Gastrocnemius medialis (tissue), 4 donors: ENCODE data around the gene GALNT18. TPM values are rescaled to one million over a fixed set of nuclear protein-coding genes. Genes with fewer than 3 reads are reported as not detected.

Experiments used
- ATAC-seq, 2 donors: fragments of 150-250 bp; one replicate each; pipeline ENCODE4 v1.9.1; 2016
- DNase-seq, 2 donors: peaks; one replicate each; pipeline ENCODE4 v3.0.0-alpha.2; 2019
- H3K27ac ChIP-seq, 4 donors: fragments of 200-600 bp; sonication (generic); 1 replicate in 1 of 4; 2 replicates in 3 of 4; pipeline ENCODE4 v1.5.1; 2016 to 2018; ENCODE audit warnings: mild to moderate bottlenecking in 2 of 4, moderate library complexity in 1 of 4
- H3K27me3 ChIP-seq, 3 donors: fragments of 200-600 bp; sonication (generic) in 2 of 3; 1 replicate in 1 of 3; 2 replicates in 2 of 3; pipeline versions ENCODE4 v1.5.1 to v1.6.0; 2016 to 2019; ENCODE audit warnings: mild to moderate bottlenecking in 1 of 3, moderate library complexity in 1 of 3
- H3K36me3 ChIP-seq, 2 donors: fragments of 200-600 bp; sonication (generic) in 1 of 2; one replicate each; pipeline ENCODE4 v1.5.1; 2017 to 2018
- H3K4me1 ChIP-seq, 2 donors: fragments of 200-600 bp; sonication (generic) in 1 of 2; one replicate each; pipeline ENCODE4 v1.5.1; 2016 to 2017; ENCODE audit warnings: mild to moderate bottlenecking in 2 of 2
- H3K4me3 ChIP-seq, 4 donors: fragments of 200-600 bp; sonication (generic) in 3 of 4; 1 replicate in 1 of 4; 2 replicates in 3 of 4; pipeline ENCODE4 v1.5.1; 2016 to 2019; ENCODE audit warnings: mild to moderate bottlenecking in 2 of 4
- H3K9me3 ChIP-seq, 3 donors: fragments of 200-600 bp; sonication (generic) in 2 of 3; 1 replicate in 1 of 3; 2 replicates in 2 of 3; pipeline ENCODE4 v1.5.1; 2016 to 2019
- POLR2A ChIP-seq, 2 donors: fragments of 450-650 bp; IDR thresholded peaks; one replicate each; pipeline ENCODE4 v1.6.1; 2017; ENCODE audit warnings: antibody characterized with exemption in 2 of 2, mild to moderate bottlenecking in 2 of 2, moderate library complexity in 2 of 2
- in situ Hi-C, 4 donors: fragments of 200-750 bp; cut with MboI; loops; one replicate each; pipeline versions ENCODE4 v1.15.0 to v1.8.0; 2017; ENCODE audit warnings: low sequenced_read_pairs in 4 of 4
- intact Hi-C: fragments of 100-400 bp; cut with DNase I; formaldehyde crosslinking; loops from one replicate; pipeline ENCODE4 v1.15.1; 2023; ENCODE audit warnings: low total_unique reads
- total RNA-seq, 4 donors: library from RNA; depleted of rRNA; stranded (reverse); fragments of >200 nt; gene quantifications; one replicate each; pipeline versions ENCODE4 v1.1.0 to v1.2.3, GENCODE V29; 2016
- TF ChIP-seq, protein P1 (sequence below), 5 experiments: fragments of 450-650 bp in 3 of 5; fragments of 200-600 bp in 2 of 5; sonication (generic) in 2 of 5; IDR thresholded peaks in 4 of 5; conservative IDR thresholded peaks in 1 of 5; 1 replicate in 4 of 5; 2 replicates in 1 of 5; pipeline ENCODE4 v1.5.1; 2016 to 2019; ENCODE audit warnings: antibody characterized with exemption in 5 of 5, mild to moderate bottlenecking in 3 of 5, moderate library complexity in 3 of 5

Gene GALNT18
- total RNA-seq, 4 donors from 2014 or later, result 10.5 to 29.2 (median 11.2) TPM

GRCh38 chr11:11265994-11266606 is 355.7 kb downstream of the GALNT18 start:
- H3K9me3 ChIP-seq, result no peaks in the 10 kb centered on the region
- TF ChIP-seq, protein P1, sequence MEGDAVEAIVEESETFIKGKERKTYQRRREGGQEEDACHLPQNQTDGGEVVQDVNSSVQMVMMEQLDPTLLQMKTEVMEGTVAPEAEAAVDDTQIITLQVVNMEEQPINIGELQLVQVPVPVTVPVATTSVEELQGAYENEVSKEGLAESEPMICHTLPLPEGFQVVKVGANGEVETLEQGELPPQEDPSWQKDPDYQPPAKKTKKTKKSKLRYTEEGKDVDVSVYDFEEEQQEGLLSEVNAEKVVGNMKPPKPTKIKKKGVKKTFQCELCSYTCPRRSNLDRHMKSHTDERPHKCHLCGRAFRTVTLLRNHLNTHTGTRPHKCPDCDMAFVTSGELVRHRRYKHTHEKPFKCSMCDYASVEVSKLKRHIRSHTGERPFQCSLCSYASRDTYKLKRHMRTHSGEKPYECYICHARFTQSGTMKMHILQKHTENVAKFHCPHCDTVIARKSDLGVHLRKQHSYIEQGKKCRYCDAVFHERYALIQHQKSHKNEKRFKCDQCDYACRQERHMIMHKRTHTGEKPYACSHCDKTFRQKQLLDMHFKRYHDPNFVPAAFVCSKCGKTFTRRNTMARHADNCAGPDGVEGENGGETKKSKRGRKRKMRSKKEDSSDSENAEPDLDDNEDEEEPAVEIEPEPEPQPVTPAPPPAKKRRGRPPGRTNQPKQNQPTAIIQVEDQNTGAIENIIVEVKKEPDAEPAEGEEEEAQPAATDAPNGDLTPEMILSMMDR (IDR thresholded peaks at IDR 0.05 in 4 of 5, conservative IDR thresholded peaks at IDR 0.05 in 1 of 5), result peak; percentile 70 to 85 (median 76)
- no peak for TF ChIP-seq POLR2A (IDR thresholded peaks at IDR 0.05)
- in situ Hi-C loops (loop anchor here (5.0 to 25.0 kb wide), 5 partner anchors 221 to 331 kb away; no protein-coding TSS in a partner anchor), intact Hi-C loops (loop anchor here (1.0 to 10.0 kb wide), 6 partner anchors 95 to 519 kb away; no protein-coding TSS in a partner anchor)
- no peak overlapping the region for H3K27ac ChIP-seq
- ATAC-seq (peak; percentile 55 to 81), DNase-seq (peak in 1 of 2 donors; percentile 38)
- H3K27me3 ChIP-seq, result no peaks in the 10 kb centered on the region
- H3K36me3 ChIP-seq, result no peaks in the 10 kb centered on the region
- peaks cover 0 to 10% of the 10 kb centered on the region in 2 donors for H3K4me1 ChIP-seq
- H3K4me3 ChIP-seq, result no peak overlapping the region

DNA sequence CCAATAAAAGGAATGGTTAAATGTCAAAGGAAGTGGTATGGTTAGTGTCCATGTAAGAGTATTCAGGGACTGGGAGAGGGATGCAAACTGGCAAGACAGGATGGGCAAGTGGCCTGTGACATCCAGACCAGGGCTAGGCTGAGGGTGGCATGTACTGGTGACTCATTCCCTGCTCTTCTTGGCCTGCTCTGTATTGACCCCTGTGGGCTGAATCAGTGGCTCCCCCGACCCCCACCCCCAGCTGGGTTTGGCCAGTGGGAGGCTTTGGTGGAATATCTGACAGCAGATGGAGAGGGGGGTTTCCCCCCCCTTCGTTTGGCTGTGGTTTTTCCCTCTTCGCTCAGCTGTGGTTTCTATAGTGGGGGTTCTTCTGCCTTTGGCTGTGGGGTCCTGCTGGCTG is 356.5 kb downstream of the GALNT18 start:
- ATAC-seq (no peak), DNase-seq (no peak)
- peaks cover 0 to 10% of the 10 kb centered on the region in 2 donors for H3K4me1 ChIP-seq
- no peaks in the 10 kb centered on the region for H3K36me3 ChIP-seq
- H3K27me3 ChIP-seq, result no peaks in the 10 kb centered on the region
- TF ChIP-seq POLR2A (IDR thresholded peaks at IDR 0.05), result no peak
- TF ChIP-seq, protein P1 (IDR thresholded peaks at IDR 0.05 in 4 of 5, conservative IDR thresholded peaks at IDR 0.05 in 1 of 5), result no peak
- in situ Hi-C loops (loop anchor here (5.0 to 25.0 kb wide), 5 partner anchors 221 to 331 kb away; no protein-coding TSS in a partner anchor), intact Hi-C loops (loop anchor here (5.0 to 10.0 kb wide), 3 partner anchors 183 to 519 kb away; no protein-coding TSS in a partner anchor)
- H3K27ac ChIP-seq, result no peak overlapping the region
- no peaks in the 10 kb centered on the region for H3K9me3 ChIP-seq
- no peak overlapping the region for H3K4me3 ChIP-seq

DNA sequence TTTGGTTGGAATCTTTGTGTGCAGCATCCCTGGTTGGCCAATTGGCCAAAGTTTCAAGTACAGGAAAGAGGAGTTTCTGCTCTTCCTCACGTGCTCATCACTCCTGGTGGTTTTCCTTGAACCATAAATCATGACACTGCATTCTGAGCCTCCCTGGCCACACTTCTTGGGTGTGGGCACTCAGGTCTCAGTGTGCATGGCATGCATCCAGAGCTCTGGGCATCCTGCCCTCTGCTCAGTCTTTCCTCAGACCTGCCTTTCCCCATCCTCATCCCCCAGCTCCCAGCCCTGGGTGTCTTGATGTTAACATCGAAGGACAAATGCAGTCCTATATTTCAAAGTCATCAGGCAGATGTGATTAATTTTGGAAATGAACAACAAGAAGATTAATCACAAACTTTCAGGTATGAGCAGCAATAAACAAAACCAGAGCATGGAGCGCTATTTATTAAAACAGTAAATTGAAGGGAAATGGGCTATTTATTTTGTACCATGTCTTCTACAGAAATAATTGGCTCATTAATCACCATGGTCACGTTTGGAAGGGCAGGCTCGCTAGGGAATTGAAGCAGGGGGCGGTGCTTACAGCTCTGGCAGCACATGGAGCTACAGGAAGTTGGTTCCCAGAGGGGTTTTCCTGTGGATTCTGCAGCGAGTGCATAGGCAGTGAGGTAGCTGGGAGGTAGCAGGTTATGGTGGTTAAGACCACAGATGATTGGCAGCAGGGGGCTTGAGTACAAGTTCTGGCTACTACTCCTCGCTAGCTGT is 358.4 kb downstream of the GALNT18 start:
- peak in 1 of 2 donors; percentile 24 for DNase-seq
- in situ Hi-C loops (loop anchor here in 3 of 4 donors (10.0 to 25.0 kb wide), 3 partner anchors 219 to 329 kb away; no protein-coding TSS in a partner anchor), intact Hi-C loops (loop anchor here (10.0 kb wide), 1 partner anchor 521 kb away; no protein-coding TSS in a partner anchor)
- H3K36me3 ChIP-seq, result no peaks in the 10 kb centered on the region
- no peaks in the 10 kb centered on the region for H3K9me3 ChIP-seq
- ATAC-seq, result no peak
- TF ChIP-seq POLR2A (IDR thresholded peaks at IDR 0.05), result no peak
- TF ChIP-seq, protein P1 (IDR thresholded peaks at IDR 0.05 in 4 of 5, conservative IDR thresholded peaks at IDR 0.05 in 1 of 5), result no peak
- H3K27me3 ChIP-seq, result no peaks in the 10 kb centered on the region
- no peak overlapping the region for H3K27ac ChIP-seq
- H3K4me1 ChIP-seq, result peaks cover 0 to 10% of the 10 kb centered on the region in 2 donors
- no peak overlapping the region for H3K4me3 ChIP-seq

DNA sequence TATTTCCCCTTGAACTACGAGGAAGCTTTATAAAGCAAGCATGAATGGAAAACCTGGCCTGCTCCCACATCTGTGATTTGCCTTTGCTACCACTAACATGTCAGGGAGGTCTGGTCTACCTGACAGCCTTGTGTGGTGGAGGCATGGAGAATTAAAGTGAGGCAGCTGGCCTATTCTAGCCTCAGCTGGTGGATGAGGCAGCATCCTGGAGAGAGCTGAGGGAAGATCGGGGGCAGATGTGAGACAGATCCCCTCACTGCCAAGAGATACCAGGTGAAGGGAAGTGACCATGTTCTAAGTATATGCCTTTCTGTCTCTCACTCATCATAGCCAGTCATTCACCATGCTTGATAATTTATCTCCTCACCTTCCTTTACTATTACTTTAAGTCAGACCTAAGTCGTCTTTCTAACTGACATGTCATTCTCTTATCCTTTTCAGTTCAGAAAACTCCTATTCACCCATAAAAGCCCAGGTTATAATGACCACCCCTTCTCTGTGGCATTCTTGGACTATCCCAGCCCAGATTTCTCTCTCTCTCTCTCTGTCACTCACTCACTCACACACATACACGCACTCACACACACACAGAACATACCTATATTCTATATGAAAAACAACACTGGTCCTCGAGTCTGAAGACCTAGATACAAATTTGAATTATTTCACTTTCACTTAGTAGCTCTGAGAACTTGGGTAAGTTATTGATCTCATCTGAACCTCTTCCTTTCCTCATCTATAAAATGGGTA is 359.5 kb downstream of the GALNT18 start:
- DNase-seq, result no peak
- Histone ChIP-seq H3K4me3 (no peak overlapping the region), H3K27ac (no peak overlapping the region), H3K4me1 (peaks cover 0 to 10% of the 10 kb centered on the region in 2 donors), H3K36me3 (no peaks in the 10 kb centered on the region), H3K27me3 (no peaks in the 10 kb centered on the region), H3K9me3 (no peaks in the 10 kb centered on the region)
- no peak for ATAC-seq
- no peak for TF ChIP-seq POLR2A (IDR thresholded peaks at IDR 0.05)
- TF ChIP-seq, protein P1 (IDR thresholded peaks at IDR 0.05 in 4 of 5, conservative IDR thresholded peaks at IDR 0.05 in 1 of 5), result no peak
- in situ Hi-C loops (loop anchor here in 3 of 4 donors (10.0 to 25.0 kb wide), 3 partner anchors 218 to 328 kb away; no protein-coding TSS in a partner anchor), intact Hi-C loops (loop anchor here (10.0 kb wide), 1 partner anchor 522 kb away; no protein-coding TSS in a partner anchor)
